HG03097 (cell line): ENCODE results near the gene ATP1A2.
A peak's percentile ranks its signal among the peaks of the same experiment; 100 is the strongest.

Experiments
- ATAC-seq: cut with Tn5 transposase; IDR thresholded peaks from one replicate; pipeline ENCODE4 v1.9.1; 2021; ENCODE audit not compliant: unreplicated experiment, low FRiP score

The ATP1A2 gene

DNA sequence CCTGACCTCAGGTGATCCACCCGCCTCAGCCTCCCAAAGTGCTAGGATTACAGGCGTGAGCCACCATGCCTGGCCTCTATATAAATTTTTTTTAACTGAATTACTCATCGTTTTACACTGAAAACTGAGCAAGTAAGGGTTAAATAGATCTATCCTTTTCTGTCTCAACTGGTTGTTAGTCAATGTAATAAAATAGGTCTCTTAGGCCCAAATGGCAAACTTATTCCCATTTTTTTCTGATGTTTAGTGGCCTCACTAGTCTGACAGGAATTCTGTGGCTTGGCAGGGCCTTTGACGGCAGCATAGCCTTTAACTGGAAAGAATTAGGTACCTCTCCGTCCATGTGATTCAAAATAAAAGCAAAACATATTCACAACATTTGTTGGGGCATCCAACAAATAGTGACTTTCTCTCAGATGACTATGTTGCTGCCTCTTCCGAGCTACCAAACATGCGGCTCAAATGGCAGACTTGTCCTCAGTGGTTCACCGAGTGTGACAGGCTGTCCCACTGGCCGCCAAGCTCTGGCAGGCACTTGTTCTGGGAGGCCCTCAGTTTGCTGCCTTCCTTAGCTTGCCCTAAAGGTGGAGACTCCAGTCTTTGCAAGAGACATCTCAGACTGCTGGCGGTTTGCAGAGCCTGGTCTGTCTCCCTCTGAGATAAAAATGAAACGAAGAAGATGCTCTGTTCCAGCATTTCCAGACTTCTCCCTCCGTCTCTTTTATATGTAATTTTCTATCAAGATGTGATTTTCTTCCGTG, 53.2 kb downstream of the ATP1A2 start:
- ATAC-seq = no peak

DNA sequence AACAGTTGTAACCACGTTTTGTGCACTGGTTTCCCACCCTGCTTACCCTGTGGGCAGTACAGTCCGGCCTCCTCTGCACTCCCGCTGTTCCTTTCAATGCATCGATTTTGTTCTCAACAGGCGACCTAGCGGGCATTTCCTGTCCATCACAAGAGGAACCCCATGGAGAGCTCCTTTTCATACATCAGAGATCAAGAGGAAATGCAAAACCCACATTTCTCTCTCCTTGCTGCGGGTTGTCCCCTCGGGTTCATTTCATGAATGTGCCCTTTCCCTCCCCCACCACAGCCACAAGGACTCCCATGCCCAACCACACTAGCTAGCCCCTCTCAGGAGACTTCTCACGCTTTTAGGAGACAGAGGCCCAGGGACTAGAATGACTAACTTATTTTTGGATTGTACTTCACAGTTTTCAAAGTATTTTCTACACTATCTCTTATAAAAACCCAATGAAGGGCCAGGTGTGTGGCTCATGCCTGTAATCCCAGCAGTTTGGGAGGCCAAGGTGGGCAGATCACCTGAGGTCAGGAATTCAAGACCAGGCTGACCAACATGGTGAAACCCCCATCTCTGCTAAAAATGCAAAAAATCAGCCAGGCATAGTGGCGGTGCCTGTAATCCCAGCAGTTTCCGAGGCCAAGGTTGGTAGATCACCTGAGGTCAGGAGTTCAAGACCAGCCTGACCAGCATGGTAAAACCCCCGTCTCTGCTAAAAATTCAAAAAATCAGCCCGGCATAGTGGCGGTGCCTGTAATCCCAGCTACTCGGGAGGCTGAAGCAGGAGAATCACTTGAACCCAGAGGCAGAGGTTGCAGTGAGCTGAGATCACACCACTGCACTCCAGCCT, 54.2 kb downstream of the ATP1A2 start:
- ATAC-seq = peak; percentile 68

- ATAC-seq = no peak
These were observed 55.8 kb downstream of the ATP1A2 start for GRCh38 chr1:160171354-160171753.

DNA sequence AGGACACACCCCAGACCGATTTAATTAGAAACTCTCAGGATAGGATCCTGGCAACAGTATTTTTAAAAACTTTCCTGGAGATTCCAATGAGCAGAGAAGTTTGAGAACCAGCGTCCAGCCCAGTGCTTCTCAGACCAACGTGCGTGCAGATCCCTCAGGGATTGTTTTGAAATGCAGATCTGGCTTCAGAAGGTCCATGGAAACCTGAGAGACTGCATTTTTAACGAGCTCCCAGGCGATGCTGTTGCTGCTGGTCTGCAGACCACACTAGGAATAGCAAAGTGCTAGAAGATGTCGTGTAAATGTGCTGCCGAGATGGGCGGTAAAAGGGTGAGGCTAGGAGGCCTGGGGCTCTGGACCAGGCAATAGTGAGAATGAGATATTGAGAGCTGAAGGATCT, 56.4 kb downstream of the ATP1A2 start:
- ATAC-seq = no peak

DNA sequence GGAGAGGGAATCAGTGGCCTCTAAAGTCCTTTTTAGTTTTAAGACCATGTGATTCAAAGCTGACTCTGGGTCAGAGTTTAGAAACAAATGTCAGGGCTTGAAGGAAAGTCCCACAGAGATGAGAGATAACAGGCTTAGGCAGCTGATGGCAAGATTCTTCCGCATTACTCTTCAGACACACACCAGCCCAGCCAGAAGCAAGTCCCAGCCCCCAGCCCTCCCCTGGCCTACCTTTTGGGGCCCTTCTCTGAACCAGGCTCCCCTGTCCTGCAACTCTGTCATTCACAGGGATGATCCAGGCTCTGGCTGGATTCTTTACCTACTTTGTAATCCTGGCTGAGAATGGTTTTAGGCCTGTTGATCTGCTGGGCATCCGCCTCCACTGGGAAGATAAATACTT, 61.7 kb downstream of the ATP1A2 start:
- ATAC-seq = no peak

DNA sequence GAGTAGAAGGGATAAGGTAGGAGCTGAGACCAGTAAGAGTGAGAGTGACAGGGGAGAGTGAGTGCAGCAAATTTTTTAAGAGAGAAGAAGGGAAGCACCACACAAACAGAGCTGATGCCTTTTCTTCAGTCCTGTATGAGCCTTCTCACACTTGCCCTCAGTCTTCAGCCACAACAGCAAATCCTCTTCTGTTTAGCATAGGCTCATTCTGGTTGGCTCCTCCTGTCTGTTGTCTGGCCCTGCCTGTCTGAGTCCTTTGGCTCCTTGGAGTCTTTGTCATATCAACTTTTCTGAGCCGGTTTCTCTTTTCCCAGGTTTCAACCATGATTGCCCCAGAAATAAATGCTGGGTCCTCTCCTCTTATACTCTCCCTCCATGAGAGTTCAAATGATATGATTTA, 62.1 kb downstream of the ATP1A2 start:
- ATAC-seq = no peak

GRCh38 chr1:160178731-160179130, 63.2 kb downstream of the ATP1A2 start:
- no peak for ATAC-seq

GRCh38 chr1:160179336-160179735, 63.8 kb downstream of the ATP1A2 start:
- ATAC-seq = no peak

DNA sequence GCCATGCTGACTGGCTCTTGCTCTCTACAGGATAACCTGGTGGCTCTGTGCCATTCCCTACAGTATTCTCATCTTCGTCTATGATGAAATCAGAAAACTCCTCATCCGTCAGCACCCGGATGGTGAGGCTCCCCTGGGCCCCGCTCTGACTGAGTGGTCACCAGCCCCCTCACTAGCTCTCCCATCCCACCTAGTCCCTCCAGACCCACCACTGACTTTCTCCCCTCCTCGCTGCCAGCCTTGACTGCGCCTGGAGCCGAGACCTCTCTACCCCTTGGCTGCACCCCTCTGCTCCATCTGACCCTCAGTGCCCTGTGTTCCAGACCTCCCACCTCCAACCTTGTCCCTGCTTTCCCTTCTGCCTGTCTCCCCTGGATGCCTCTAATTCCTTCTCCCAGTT, 70.7 kb downstream of the ATP1A2 start:
- ATAC-seq = no peak

DNA sequence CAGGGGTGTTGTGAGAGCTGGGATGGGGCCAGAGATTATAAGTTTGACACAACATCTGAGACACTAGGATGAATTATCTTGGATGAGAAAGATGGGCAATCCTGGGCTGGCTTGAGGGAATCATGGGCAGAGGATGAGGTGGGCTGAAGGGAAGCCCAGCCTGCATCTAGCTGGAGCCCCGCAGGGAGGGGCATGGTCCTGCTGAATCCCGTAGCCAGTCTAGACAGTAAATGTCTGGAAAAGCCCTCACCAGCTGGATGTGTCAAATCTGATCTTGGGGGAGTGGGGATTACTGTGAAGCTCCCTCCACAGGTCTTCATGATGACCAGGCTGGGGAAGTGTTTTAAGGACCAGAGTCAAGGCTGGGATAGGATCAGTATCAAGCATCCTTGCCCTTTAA, 71.2 kb downstream of the ATP1A2 start:
- no peak for ATAC-seq

- no peak for ATAC-seq
These were observed 71.8 kb downstream of the ATP1A2 start for GRCh38 chr1:160187407-160187806.

DNA sequence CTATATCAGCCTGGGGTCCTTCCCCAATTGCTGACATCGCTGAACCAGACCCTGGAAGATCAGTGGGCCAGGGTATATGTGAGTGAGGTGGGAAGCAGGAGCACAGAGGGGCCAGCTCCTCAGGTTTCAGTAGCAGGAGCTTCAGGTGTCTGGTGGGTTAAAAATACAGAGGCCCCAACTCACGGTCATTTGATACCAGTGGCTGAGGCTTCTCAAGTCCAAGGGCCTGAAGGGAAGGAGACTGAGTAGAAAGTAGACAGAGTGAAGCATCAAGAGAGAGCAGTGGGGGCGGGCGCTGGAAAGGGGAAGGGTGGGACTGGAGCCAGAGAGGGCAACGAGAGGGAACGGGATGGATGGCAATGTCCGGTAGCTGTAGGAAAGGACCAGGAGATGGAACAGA, 72.8 kb downstream of the ATP1A2 start:
- no peak for ATAC-seq

DNA sequence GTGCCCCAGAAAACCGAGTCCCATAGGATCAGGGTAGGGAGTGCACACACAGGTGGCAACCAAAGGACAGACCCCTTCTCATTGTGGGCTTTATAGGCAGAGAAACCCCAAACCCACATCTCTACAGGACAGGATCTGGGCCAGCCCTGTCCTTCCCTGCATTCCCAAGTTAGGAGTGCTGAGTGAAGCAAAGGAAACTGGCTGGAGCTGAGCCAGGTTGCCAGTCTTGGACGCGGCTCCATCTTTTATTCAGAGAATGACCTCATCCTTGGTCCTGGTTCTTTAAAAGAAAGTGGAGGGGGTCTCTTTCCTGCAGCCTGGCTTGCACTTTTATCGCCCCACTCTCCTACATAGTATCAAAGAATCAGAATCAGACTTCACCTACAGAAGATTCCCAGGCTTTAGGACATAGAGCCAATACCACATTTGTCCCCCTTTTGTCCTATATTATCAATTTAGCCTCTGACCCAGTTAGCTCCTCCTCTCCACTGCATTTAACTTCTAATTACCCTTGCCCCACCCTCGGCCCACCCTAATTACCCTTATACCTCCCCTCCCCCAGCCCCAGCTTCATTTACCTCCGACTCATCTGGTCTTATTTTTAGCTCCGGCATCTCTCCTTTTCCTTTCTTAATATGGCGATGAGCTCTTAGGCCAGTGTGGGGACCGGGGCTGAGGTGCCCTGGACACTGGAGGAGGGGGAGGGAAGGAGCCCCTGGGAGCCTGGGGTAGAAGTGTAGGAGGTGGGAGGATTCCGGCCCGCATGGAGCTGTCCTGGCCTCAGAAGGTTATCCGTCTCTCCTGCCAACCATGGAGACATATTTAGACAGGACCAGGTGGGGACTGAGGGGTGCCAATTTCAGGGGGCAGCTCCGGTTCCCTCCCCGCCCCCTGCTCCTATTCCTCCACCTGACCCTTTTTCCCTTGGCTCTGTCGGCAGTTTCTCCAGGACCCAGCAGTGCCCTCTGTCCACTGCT, 74.4 kb downstream of the ATP1A2 start, which contains the start of gene CASQ1:
Gene CASQ1, plus strand, starts transcription at position 927 of the 977 bp plus-strand sequence. CDS start 177 bp downstream, outside the sequence.
- no peak for ATAC-seq

GRCh38 chr1:160191756-160192155, 76.2 kb downstream of the ATP1A2 start:
- no peak for ATAC-seq

GRCh38 chr1:160192234-160192633, 76.7 kb downstream of the ATP1A2 start:
- no peak for ATAC-seq
